Measurements from ENCODE around the gene NAP1L4. TPM values are rescaled to one million over a fixed set of nuclear protein-coding genes. Genes with fewer than 3 reads are reported as not detected.

Gene NAP1L4
- total RNA-seq, 1 experiment from 2014 or later: 80.5 TPM

DNA sequence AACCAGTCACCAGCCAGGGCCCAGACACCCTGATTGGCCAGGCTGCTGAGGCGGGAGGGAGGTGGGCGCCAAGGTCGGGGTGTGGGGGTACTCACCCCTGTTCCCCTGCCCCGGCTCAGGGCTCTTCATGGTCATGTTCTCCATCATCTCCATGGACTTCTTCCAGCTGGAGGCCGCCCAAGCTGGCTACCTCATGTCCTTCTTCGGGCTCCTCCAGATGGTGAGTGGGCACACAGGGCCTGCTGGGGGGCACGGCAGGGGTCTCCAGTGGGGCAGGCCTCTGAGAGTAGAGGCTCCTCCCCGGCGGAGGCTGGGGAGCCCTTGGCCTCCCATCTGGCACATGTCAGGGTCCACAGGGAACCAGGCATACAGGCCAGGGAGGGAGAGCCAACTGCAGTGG, 72.9 kb downstream of the NAP1L4 start:
- Histone ChIP-seq H3K4me2 (ENCODE audit: low read depth, low read length, poor library complexity, severe bottlenecking) (no peak overlapping the region), H3K4me3 (ENCODE audit: low read length) (no peak overlapping the region), H3K27me3 (ENCODE audit: low read length) (no peaks in the 10 kb centered on the region), H3K9me3 (ENCODE audit: low read length) (no peaks in the 10 kb centered on the region), H3K36me3 (ENCODE audit: insufficient read depth, low read length) (no peaks in the 10 kb centered on the region), H3K79me2 (ENCODE audit: low read length) (no peaks in the 10 kb centered on the region), H2AFZ (ENCODE audit: low read length) (no peak overlapping the region), H3K27ac (ENCODE audit: low read length) (no peak overlapping the region), H3K9me2 (replicated peaks; ENCODE audit: insufficient read depth, low read length) (no peaks in the 10 kb centered on the region), H3K9ac (ENCODE audit: low read length) (no peak overlapping the region), H3K4me1 (ENCODE audit: low read length) (peaks cover 1% of the 10 kb centered on the region), H4K20me1 (ENCODE audit: insufficient read depth, low read depth, low read length) (no peaks in the 10 kb centered on the region)
- DNase-seq: no peak

DNA sequence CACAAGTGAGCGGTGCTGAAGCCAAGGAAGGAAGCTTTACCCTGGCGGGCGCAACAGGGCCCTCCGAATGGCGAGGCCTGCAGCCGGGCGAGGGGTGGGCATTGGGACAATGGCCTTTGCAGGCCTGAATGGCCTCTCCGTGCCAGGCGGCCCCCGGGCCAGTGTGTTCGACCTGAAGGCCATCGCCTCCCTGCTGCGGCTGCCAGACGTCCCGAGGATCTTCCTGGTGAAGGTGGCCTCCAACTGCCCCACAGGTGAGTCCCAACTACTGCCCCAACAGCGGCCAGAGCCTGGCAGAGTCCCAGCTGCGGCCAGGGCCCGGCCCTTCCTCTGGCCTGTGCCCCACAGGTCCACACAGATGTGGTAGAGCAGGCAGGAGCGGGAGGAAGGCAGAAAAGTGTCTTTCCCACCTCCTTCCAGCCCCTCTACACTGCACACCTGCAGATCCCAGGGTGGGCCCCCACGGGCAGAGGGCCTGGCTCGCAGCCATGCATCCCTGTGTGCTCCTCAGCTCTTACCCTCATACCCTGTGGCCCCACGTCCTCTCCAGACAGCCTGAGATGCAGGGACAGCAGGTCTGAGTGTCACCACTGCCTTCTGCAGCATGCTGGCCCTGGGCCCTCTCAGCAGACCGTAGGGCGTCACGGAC, 74.2 kb downstream of the NAP1L4 start:
- H3K27ac ChIP-seq (ENCODE audit: low read length): no peak overlapping the region
- H3K4me2 ChIP-seq (ENCODE audit: low read depth, low read length, poor library complexity, severe bottlenecking): no peak overlapping the region
- H3K4me3 ChIP-seq (ENCODE audit: low read length): no peak overlapping the region
- H3K4me1 ChIP-seq (ENCODE audit: low read length): peaks cover 9% of the 10 kb centered on the region
- H3K36me3 ChIP-seq (ENCODE audit: insufficient read depth, low read length): no peaks in the 10 kb centered on the region
- H4K20me1 ChIP-seq (ENCODE audit: insufficient read depth, low read depth, low read length): no peaks in the 10 kb centered on the region
- DNase-seq: no peak
- H3K79me2 ChIP-seq (ENCODE audit: low read length): no peaks in the 10 kb centered on the region
- H3K27me3 ChIP-seq (ENCODE audit: low read length): no peaks in the 10 kb centered on the region
- H3K9ac ChIP-seq (ENCODE audit: low read length): no peak overlapping the region
- no peaks in the 10 kb centered on the region for H3K9me2 ChIP-seq (replicated peaks; ENCODE audit: insufficient read depth, low read length)
- H2AFZ ChIP-seq (ENCODE audit: low read length): no peak overlapping the region
- no peaks in the 10 kb centered on the region for H3K9me3 ChIP-seq (ENCODE audit: low read length)

DNA sequence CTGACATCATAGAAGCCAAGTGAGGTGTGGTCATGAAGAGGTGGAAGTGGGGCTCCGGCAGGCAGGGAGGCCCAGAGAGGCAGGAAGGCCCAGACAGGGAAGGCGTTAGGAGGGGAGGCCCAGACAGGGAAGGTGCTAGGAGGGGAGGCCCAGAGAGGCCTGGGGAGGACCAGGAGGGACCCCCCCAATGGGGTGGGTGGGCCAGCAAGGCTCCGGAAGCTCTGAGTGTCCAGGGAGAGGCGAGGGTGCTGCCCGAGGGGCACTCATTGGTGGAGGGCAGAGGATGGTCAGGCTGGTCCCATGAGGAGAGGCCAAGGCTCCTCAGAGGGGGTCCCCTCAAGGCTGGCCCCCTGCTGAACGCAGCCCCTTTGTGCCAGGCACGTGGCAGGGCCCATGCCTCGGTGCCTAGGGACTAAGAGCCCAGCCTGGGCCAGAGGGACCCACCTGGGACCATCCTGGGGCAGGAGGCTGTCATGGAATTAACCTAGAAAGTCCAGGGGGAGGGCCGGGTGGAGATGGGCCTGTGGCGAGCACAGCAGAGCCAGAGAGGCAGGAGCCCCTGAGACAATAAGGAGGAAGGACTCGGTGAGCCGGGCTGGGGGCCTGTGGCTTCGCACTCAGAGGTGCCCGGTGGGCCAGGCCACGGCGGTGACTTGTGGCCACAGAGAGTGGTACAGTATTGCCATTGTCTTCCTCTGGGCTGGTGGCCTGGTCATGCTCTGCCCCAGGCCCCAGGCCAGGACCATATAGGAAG, 75.1 kb downstream of the NAP1L4 start:
- no peaks in the 10 kb centered on the region for H3K36me3 ChIP-seq (ENCODE audit: insufficient read depth, low read length)
- H3K4me3 ChIP-seq (ENCODE audit: low read length): no peak overlapping the region
- H2AFZ ChIP-seq (ENCODE audit: low read length): no peak overlapping the region
- no peaks in the 10 kb centered on the region for H3K27me3 ChIP-seq (ENCODE audit: low read length)
- no peak overlapping the region for H3K9ac ChIP-seq (ENCODE audit: low read length)
- H3K9me3 ChIP-seq (ENCODE audit: low read length): no peaks in the 10 kb centered on the region
- H3K4me1 ChIP-seq (ENCODE audit: low read length): peaks cover 9% of the 10 kb centered on the region
- no peaks in the 10 kb centered on the region for H3K9me2 ChIP-seq (replicated peaks; ENCODE audit: insufficient read depth, low read length)
- H4K20me1 ChIP-seq (ENCODE audit: insufficient read depth, low read depth, low read length): no peaks in the 10 kb centered on the region
- no peaks in the 10 kb centered on the region for H3K79me2 ChIP-seq (ENCODE audit: low read length)
- no peak overlapping the region for H3K27ac ChIP-seq (ENCODE audit: low read length)
- H3K4me2 ChIP-seq (ENCODE audit: low read depth, low read length, poor library complexity, severe bottlenecking): no peak overlapping the region
- no peak for DNase-seq

DNA sequence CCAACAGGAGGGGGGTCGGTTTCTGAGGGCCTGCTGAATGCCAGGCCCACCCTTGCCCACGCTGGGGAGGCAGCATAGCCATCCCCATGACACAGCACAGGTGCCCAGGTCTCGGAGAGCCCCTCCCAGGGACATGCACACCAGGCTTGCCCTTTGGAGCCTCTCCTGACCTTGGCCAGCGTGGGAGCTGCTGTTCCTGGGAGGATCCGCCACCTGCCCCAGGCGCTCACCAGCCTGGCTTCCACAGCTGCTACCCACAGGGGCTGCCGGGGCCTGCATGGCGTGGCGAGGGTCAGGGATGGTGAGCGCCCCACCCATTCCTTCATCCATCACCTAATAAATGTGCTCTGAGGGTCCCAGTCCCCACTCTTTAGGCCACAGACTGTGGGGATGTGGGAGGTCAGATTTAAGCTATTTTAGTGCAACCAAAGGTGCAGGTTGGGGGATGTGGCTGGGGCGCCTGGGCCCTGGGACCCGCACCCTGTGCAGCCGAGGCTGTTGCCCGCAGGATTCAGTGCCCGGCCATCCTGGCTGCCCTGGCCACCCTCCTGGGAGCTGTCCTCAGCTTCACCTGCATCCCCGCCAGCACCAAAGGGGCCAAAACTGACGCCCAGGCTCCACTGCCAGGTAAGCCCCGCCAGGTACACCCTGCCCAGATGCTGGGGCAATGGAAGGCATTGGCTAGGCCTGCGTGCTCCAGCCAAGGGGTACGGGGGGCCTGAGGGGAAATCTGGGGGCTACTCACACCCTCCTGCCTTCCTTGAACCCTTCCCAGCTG, 75.8 kb downstream of the NAP1L4 start:
- Histone ChIP-seq H3K4me1 (ENCODE audit: low read length) (peaks cover 9% of the 10 kb centered on the region), H4K20me1 (ENCODE audit: insufficient read depth, low read depth, low read length) (no peaks in the 10 kb centered on the region), H3K36me3 (ENCODE audit: insufficient read depth, low read length) (no peaks in the 10 kb centered on the region), H3K9me3 (ENCODE audit: low read length) (no peaks in the 10 kb centered on the region), H3K9ac (ENCODE audit: low read length) (no peak overlapping the region), H3K27ac (ENCODE audit: low read length) (no peak overlapping the region), H3K9me2 (replicated peaks; ENCODE audit: insufficient read depth, low read length) (no peaks in the 10 kb centered on the region), H3K27me3 (ENCODE audit: low read length) (no peaks in the 10 kb centered on the region), H3K4me3 (ENCODE audit: low read length) (no peak overlapping the region), H3K79me2 (ENCODE audit: low read length) (no peaks in the 10 kb centered on the region), H2AFZ (ENCODE audit: low read length) (no peak overlapping the region), H3K4me2 (ENCODE audit: low read depth, low read length, poor library complexity, severe bottlenecking) (no peak overlapping the region)
- no peak for DNase-seq

DNA sequence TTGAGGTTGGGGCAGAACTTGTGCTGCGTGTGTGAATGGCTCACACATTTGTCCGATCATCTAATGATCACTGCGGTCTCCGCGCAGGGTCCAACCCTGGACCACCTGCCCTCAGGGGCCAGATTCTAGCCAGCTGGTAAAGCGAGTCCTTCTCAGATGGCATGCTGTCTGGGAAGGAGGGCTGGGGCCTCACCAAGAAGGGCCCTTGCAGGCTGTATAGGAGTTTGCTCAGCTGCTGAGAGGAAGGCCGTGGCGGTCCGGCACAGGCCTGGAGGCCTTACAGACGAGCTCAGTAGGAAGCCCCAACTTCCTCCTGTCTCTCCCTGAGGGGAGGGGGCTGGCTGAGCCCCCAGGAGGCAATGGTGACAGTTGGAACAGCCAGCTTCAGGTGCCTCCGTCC, 76.7 kb downstream of the NAP1L4 start:
- Histone ChIP-seq H3K27me3 (ENCODE audit: low read length) (no peaks in the 10 kb centered on the region), H3K79me2 (ENCODE audit: low read length) (no peaks in the 10 kb centered on the region), H3K4me2 (ENCODE audit: low read depth, low read length, poor library complexity, severe bottlenecking) (no peak overlapping the region), H3K4me3 (ENCODE audit: low read length) (no peak overlapping the region), H2AFZ (ENCODE audit: low read length) (no peak overlapping the region), H3K9me3 (ENCODE audit: low read length) (no peaks in the 10 kb centered on the region), H3K27ac (ENCODE audit: low read length) (no peak overlapping the region), H3K9ac (ENCODE audit: low read length) (no peak overlapping the region), H3K9me2 (replicated peaks; ENCODE audit: insufficient read depth, low read length) (no peaks in the 10 kb centered on the region), H3K36me3 (ENCODE audit: insufficient read depth, low read length) (no peaks in the 10 kb centered on the region), H4K20me1 (ENCODE audit: insufficient read depth, low read depth, low read length) (no peaks in the 10 kb centered on the region), H3K4me1 (ENCODE audit: low read length) (peaks cover 9% of the 10 kb centered on the region)
- no peak for DNase-seq

DNA sequence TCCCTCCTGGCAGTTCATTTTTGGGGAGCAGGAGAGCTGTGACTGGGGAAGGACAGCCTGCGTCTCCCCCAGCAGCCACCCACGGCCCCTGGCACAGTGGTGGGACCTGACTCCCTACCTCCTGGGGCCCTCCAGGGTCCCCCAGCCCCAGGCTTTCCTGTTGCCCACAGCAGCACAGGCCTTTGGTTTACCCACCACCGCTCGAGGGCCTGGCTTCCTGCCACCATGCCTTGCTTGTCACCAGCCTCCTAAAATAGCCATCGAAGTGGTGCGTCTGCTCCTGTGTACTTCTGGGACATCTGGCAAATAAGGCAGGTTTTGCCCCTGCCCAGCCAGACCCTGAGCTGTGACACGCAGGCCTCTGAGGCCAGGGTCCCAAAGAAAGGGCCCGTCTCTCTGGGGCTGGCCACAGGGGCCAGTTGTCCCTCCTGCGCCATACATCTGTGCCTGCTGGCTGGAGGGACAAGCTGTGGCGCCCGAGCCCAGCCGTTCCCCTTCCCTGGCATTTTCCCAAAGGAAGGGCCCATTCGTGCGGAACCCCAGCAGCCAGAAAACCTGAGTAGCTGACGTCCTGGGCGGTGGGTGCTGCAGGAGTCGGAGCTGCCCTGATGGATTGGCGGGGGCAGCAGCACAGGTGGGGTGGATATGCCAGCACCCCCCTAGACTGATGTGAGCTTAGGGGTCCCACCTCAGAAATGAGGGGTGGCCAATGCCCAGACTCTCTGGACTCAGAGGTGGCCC, 77.5 kb downstream of the NAP1L4 start:
- Histone ChIP-seq H3K4me1 (ENCODE audit: low read length) (peaks cover 9% of the 10 kb centered on the region), H2AFZ (ENCODE audit: low read length) (no peak overlapping the region), H3K27me3 (ENCODE audit: low read length) (no peaks in the 10 kb centered on the region), H3K27ac (ENCODE audit: low read length) (no peak overlapping the region), H3K9me2 (replicated peaks; ENCODE audit: insufficient read depth, low read length) (no peaks in the 10 kb centered on the region), H3K79me2 (ENCODE audit: low read length) (no peaks in the 10 kb centered on the region), H3K36me3 (ENCODE audit: insufficient read depth, low read length) (no peaks in the 10 kb centered on the region), H3K9ac (ENCODE audit: low read length) (no peak overlapping the region), H3K9me3 (ENCODE audit: low read length) (no peaks in the 10 kb centered on the region), H4K20me1 (ENCODE audit: insufficient read depth, low read depth, low read length) (no peaks in the 10 kb centered on the region), H3K4me3 (ENCODE audit: low read length) (no peak overlapping the region), H3K4me2 (ENCODE audit: low read depth, low read length, poor library complexity, severe bottlenecking) (no peak overlapping the region)
- peak; percentile 45 for DNase-seq

DNA sequence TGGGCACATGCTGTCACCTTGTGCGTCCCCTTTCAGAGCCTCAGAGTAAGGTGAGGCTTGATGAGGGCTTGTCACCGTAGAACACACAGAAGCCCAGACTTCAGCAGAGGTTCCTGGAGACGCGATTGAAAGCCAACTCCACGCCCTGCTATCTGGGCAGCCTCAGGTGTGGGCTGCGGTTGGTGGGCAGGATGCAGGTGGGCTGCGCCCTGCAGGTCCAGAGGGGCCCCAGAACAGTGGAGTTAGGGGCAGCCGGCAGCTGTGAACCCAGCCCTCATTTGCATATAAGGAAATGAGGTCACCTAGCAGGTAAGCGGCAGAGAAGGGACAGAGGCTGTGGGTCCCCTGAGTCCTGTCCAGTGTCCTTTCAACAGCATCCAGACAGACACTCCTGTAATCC, 78.4 kb downstream of the NAP1L4 start:
- Histone ChIP-seq H2AFZ (ENCODE audit: low read length) (no peak overlapping the region), H3K27me3 (ENCODE audit: low read length) (no peaks in the 10 kb centered on the region), H3K27ac (ENCODE audit: low read length) (no peak overlapping the region), H3K9me3 (ENCODE audit: low read length) (no peaks in the 10 kb centered on the region), H3K4me3 (ENCODE audit: low read length) (no peak overlapping the region), H3K79me2 (ENCODE audit: low read length) (no peaks in the 10 kb centered on the region), H3K4me1 (ENCODE audit: low read length) (peaks cover 9% of the 10 kb centered on the region), H3K9ac (ENCODE audit: low read length) (no peak overlapping the region), H4K20me1 (ENCODE audit: insufficient read depth, low read depth, low read length) (no peaks in the 10 kb centered on the region), H3K4me2 (ENCODE audit: low read depth, low read length, poor library complexity, severe bottlenecking) (no peak overlapping the region), H3K9me2 (replicated peaks; ENCODE audit: insufficient read depth, low read length) (no peaks in the 10 kb centered on the region), H3K36me3 (ENCODE audit: insufficient read depth, low read length) (no peaks in the 10 kb centered on the region)
- DNase-seq: no peak

DNA sequence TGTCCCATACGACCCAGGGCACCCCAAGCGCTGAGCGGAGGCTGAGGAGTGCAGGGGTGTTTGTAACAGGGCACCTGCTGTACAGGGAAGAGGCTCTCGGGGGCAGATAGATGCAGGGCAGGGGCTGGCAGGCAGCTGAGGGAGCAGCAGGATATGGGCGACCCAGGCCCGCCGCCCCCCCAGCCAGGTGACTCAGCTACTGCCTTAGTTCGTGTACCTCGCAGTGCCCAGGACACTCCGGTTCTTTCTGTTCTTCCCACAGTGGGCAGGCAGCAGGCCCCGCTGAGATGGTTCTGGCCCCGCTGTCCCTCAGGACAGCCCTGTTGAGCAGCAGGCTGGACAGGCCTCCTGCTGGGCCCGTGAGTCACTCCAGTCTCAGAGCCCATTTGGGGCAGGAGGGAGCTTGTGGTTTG, 79.1 kb downstream of the NAP1L4 start:
- Histone ChIP-seq H3K9ac (ENCODE audit: low read length) (no peak overlapping the region), H3K27ac (ENCODE audit: low read length) (no peak overlapping the region), H3K9me3 (ENCODE audit: low read length) (no peaks in the 10 kb centered on the region), H2AFZ (ENCODE audit: low read length) (no peak overlapping the region), H3K36me3 (ENCODE audit: insufficient read depth, low read length) (no peaks in the 10 kb centered on the region), H3K4me2 (ENCODE audit: low read depth, low read length, poor library complexity, severe bottlenecking) (no peak overlapping the region), H3K4me3 (ENCODE audit: low read length) (no peak overlapping the region), H4K20me1 (ENCODE audit: insufficient read depth, low read depth, low read length) (no peaks in the 10 kb centered on the region), H3K27me3 (ENCODE audit: low read length) (no peaks in the 10 kb centered on the region), H3K79me2 (ENCODE audit: low read length) (no peaks in the 10 kb centered on the region), H3K4me1 (ENCODE audit: low read length) (peaks cover 9% of the 10 kb centered on the region), H3K9me2 (replicated peaks; ENCODE audit: insufficient read depth, low read length) (no peaks in the 10 kb centered on the region)
- DNase-seq: no peak

Measured in Karpas-422 (cell line).